GM12872 (cell line): Measurements from ENCODE around the gene FLRT3.

Experiments used
- TF ChIP-seq, protein P1 (sequence below): IDR thresholded peaks from 3 replicates; pipeline ENCODE4 v1.5.1; 2011; ENCODE audit warnings: low read depth, mild to moderate bottlenecking, low read length, moderate library complexity; ENCODE audit not compliant: insufficient read depth

The FLRT3 gene

DNA sequence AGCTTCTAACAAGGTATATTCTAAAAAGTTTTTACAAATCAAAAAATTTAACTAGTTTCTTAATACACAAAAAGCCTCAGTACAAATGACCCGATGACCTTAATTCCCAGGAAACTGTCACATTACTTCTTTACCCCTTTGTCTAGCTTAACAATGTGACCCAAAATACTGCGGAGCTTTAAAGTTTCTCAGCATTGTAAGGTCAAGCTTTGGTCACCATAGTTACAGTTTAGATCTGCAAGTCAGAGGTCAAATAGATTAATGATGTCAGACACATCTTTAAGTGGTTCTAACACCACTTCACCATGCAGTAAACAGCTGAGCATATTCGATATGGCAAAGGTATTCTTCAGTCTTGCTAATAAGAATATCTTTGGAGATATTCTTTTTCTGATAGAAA, 36.8 kb upstream of the FLRT3 start:
- TF ChIP-seq, protein P1, sequence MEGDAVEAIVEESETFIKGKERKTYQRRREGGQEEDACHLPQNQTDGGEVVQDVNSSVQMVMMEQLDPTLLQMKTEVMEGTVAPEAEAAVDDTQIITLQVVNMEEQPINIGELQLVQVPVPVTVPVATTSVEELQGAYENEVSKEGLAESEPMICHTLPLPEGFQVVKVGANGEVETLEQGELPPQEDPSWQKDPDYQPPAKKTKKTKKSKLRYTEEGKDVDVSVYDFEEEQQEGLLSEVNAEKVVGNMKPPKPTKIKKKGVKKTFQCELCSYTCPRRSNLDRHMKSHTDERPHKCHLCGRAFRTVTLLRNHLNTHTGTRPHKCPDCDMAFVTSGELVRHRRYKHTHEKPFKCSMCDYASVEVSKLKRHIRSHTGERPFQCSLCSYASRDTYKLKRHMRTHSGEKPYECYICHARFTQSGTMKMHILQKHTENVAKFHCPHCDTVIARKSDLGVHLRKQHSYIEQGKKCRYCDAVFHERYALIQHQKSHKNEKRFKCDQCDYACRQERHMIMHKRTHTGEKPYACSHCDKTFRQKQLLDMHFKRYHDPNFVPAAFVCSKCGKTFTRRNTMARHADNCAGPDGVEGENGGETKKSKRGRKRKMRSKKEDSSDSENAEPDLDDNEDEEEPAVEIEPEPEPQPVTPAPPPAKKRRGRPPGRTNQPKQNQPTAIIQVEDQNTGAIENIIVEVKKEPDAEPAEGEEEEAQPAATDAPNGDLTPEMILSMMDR = no peak

DNA sequence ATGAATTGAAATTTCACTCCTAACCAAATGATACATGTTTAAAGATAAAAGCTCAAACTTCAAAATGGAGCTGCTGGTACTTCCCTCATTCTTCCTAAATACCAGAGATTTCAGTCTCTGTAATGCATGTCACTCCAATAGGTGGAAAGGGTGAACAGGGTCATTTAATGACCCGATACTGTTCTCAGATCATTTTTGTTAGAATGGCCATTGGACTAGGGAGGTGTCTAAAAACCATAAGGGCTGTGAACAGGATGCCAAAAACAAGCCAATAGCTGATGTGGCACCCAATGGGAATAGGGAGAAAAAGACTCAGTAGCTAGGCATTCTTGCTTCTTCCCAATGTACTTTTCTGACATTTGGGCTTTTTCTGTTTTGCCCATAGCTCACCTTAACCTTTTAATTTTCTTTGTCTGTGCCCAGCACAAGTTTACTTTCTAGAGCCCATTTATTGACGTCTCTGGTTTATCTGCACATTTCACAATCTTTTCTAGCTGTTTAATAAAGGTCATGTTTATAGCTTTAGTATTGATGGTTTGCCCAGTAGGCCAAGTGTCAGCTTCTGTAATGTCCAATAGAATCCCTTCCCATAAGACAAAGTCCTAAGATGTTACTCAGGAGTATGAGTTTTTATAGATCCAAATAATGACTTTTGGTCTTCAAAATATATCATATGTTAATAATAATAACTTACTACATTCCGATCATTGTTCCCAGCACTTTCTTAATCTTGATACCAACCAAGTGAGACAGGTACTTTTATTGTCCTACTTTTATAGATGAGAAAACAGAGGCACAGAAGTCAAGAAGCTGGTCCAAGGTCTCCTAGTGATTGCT, 24.3 kb upstream of the FLRT3 start:
- TF ChIP-seq, protein P1 = no peak

DNA sequence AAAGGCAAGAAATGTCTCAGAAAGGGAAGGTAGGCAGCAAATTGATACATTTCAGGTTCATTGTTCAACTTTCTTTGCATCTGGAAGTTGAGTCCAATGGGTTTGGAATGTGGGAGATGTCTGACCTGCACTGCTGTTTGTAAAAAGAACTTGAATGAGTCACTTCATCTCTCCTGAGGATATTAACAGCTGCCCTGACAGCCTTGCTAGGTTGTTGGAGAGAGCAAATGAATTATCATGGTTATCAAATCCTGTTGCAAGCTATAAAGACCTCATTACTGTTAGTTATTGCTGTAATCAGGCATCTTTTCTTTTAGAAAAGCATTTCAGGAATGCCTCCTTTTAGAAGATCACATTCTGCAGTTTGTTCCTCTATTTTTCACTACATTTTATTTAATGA, 23.0 kb upstream of the FLRT3 start:
- TF ChIP-seq, protein P1 = no peak

DNA sequence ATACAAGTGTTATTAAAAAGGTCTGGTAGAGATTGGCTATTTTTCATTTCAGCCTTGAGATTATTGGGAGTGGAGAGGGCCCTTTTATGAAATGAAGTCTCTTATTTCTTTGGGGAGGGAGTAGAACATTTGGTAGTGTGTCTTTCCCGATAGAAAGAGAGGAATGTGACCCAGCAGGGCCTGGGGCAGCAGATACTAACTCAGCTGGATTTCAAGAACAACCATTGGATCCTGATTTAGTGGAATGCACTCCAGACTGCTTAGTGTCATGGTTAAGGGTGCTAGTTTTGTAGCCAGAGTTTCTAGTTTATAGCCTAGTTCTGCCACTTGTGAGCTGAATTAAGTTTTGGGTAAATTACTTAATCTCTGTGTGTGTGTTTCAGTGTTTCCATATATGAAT, 18.4 kb upstream of the FLRT3 start:
- TF ChIP-seq, protein P1 = no peak

DNA sequence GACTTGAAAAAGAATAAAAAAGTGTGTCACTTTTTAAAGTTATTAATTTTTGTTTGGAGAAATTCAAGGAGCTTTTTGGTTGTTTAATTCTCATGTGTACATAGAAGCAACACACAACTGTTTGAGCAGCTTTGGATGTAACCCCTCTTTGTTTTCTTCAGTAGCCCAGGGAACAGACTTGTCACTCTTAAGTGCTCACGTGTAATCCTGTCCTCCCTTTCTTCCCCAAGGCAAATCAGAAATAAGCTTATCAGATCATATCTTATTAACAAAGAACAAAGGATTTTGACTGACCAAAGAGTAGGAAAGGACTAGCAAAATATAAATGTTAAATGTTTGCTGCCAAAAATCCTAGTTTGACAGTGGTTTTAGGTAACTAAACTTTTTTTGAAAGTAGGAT, 7.3 kb upstream of the FLRT3 start:
- TF ChIP-seq, protein P1 = no peak

DNA sequence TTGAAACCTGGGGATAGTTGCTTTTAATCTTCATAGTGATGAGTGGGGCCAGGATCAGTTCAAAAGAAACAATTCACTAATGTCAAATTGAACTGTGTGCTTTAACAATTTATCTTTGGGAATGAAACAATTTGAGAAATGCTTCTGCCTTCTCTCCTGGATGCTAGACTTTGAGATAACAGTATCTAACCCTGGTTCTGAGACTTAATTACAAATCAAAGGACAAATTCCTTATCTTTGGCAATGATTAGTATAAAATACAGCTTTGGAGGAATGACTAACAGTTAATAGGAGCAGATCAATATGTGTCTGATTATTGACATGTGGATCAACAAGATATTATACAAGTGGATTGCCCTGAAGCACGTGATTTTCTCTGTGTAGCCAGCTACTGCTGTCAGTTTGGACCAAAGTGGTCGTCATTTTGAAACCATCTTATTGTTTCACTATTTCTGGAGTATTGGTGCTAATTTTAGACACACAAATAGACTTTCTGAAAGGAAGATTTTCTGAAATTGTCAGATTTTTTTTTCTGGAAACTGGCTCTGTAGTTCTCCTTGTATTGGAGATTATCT, 6.2 kb upstream of the FLRT3 start:
- TF ChIP-seq, protein P1 = no peak

DNA sequence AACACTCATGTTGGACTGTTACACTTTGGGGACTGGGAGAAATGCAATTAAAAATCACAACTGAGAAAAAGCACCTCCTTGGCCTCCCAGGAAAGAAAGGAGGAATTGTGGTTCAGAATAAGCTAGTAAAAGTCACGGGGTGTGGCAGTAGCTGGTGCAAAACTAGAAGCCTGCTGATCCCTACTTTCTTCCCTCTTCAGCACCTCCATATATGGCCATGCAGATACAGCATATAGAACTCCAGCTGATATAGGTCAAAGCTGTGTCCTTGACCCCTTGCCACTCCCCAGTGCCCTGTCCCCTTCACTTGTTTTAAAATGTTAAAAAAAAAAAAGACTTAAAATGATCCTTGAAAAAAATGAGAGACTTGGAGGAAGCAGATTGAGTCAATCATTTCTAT, 5.5 kb upstream of the FLRT3 start:
- TF ChIP-seq, protein P1 = no peak
